ENCODE data around the gene STXBP1.

Gene STXBP1

DNA sequence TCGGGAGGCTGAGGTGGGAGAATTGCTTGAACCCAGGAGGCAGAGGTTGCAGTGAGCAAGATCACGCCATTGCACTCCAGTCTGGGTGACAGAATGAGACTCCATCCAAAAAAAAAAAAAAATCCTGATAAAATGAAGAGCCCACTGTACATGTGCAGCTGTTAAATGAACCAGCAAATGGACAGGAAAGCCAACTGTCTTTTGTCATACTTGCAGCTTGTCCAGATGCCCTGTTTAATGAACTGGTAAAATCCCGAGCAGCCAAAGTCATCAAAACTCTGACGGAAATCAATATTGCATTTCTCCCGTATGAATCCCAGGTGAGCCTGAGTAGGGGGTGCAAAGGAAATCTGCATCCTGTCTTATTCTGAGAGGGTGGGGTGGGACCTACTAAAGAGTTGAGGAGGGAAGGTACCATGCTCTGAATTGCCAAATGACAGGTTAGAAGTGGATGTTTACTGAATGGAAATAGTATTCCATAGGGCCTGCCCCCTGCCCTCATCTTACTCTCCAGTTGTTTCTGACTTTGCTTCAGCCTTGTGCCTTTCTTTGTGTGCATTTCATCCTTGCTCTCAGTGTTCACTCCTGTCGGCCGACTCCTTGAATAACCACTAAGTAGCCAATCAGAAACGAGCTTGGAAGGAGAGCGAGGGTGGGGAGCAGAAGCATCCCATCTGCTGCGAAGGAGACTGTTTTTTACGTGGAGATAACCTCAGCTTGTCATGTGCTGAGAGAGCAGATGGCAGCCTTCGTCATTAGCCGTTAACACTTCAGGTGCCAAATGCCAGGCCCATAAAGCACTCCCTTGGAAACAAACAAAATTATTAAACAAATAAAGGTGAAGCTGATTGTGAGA lies 49.0 kb downstream of the STXBP1 start:
- no peak for DNase-seq

DNA sequence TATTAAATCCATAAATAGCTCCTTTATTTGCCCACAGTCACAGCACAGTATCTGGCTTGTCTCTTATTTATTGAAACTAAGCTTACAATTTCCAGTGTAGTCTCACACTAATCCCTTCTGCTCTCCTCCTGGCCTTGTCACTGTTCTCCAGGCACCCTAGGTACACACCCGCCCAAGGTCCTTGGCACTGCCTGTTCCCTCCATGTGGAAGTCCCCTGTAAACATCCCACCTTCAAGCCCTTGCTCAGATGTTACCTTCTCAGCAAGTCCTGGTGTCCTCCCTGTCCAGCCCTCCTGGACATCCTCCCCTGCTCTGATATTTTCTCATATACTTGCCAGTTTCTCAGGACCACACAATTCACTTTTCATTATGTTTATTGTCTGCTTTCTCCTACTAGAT lies 50.5 kb downstream of the STXBP1 start:
- no peak for DNase-seq

DNA sequence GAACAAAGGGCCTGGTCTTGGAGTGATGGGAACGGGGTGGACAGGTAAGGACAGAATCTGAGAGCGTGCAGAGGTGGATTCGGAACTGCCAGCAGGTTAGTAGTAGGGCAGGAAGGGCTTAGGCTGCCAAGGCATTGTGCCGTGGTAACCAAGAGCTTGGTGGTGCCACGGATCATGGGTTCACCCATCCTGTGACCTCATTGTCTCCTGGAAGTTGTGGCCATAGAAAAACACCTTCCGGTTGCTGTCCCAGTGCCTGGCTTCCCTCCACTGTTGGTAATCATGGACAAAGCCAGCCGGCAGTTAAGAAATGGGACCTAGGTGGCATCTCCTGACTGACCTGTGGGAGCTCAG lies 52.2 kb downstream of the STXBP1 start:
- DNase-seq, result no peak

DNA sequence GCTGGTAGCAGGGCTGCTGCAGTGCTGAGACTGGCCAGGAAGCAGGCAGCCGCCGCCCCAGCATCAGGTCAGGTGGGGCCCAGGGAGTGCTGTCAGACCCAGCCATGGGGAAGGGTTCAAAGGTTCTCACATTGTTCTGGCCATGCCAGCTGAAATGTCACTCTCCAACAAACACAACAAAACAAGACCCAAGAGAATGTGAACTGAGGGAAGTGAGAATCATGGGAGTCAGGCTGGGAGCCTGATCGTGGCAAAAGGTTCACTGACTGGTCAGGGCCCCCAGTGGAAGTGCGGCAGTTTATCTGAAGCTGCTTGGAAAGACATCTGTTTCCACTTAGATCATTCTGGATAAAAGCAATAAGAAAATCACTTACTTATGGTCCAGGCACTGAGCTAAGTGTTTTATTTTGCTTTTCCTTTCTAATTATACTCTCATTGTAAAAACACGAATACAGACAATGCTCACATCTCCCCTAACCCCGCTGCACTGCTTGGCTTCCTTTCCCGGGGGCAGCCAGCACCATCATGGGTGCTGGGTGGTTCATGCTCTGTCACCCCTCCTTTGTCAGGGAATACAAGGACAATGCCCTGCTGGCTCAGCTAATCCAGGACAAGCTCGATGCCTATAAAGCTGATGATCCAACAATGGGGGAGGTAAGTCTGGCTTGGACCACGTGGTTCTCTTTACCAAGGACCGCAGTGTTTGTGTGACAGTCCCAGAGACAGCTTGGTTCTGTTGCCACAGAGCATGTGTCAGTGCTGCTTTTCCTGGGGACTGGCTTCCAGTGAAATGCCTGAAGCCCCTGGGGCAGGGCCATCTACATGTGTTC lies 52.8 kb downstream of the STXBP1 start:
- DNase-seq, result no peak

DNA sequence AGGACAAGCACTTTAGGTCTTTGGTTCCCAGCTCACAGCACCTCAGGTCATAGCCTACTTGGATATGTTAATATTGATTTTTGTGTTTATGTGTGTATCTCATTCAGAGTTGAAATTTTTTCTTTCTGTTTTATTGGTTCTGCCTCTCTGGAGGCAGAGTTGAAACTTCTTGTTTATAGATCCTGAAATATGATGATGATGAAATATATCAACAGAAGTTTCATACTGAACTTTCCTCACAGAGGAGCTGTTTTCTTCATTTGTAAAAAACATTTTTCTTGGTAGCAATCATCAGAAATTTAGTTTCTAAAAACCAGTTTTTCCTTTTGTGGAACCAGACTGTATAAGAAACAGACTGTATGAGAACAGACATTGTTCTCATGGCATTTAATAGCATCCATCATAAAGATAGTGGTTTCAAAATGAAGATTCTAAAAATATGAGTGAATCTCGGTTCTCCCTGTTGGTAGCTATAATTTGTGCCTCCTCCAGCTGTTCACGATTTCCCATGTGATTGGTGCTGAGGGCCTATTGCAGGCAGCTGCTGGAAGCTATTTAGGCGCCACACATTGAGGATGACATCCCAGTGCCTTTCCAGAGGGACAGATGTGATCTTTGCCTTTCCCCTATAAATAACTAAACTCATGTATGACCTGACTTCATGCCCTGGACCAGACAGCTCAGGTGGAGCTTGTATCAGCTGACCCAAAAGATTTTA lies 55.2 kb downstream of the STXBP1 start:
- DNase-seq, result no peak

DNA sequence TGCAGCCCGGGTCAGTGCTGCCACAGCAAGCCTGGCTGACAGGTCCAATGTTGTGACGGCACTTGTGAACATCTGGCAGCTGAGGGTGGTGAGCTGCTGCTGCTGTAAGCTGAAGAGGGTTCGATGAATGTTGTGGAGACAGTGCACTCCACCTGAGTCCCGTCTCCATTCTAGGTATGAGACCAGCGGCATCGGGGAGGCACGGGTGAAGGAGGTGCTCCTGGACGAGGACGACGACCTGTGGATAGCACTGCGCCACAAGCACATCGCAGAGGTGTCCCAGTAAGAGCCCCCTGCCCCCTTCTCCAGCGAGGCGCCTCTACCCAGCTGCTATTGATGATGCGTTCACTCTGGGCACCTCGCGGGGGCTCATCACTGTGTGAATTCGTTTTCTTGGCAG lies 55.8 kb downstream of the STXBP1 start:
- no peak for DNase-seq

DNA sequence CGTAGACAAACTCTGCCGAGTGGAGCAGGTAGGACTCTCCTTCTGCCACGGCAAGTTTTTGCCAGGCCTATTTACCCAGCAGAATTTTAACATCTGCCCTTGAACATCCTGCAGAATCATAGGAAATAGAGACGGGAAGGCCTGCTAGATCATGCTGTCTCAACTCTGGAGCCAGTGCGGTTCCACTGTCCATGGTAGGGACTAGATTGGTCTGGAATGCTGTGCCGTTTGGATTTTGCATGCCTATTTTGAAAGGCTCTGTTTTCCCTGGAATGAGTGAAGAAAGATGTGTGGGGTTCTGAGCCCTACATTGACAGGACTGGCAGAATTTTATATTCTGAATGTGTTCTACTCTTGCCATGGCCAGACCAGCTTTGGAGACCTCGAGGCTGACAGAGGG lies 61.2 kb downstream of the STXBP1 start:
- no peak for DNase-seq

DNA sequence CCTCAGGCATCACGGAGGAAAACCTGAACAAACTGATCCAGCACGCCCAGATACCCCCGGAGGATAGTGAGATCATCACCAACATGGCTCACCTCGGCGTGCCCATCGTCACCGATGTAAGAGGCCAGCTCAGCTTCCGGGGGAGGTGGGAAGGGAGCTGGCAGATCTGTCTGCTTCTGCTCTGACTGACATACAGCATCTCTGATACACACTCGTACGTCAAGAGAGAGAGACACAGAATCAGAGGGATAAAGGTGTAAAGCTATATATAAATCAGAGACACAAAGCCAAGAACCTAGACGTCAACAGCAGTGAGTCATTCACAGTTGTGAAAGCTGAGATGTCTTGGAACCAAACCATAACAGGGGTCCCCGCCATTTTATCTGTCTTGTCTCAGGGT lies 64.6 kb downstream of the STXBP1 start:
- no peak for DNase-seq

DNA sequence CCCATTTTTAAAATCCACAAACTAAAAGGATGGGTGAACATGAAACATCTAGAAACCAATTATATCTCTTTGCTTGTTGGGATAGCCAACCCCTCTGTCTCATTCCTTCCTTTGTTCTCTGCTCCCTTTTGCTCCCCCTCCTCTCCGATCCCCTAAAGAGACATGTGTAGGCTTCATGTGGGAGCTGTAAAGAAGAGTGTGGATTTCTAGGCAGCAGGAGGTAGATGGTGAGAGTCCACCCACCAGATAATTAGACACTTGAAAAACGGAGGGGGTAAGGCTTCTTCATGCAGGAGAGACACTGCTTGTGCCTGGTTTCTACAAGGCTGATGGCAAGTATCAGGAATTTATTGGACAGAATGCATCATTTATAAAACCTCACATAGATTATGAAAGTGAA lies 67.4 kb downstream of the STXBP1 start:
- DNase-seq, result no peak

DNA sequence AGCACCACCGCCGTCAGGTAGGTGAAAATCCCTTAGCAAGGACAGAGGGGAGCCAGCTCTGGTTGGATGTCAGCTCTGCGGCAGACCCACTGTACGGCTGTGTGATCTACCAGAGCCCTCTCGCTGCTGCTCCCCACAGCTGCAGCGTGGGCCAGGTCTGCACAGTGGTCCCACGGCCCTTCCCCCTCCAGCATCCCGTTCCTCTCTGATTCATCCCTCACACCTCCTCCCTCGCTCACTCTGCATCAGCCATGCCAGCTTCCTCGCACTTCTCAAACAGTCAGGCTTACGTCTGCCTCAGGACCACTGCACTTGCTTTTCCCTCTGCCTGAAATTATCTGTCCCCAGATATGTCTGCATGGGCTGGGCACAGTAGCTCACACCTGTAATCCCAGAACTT lies 68.1 kb downstream of the STXBP1 start:
- DNase-seq, result no peak

DNA sequence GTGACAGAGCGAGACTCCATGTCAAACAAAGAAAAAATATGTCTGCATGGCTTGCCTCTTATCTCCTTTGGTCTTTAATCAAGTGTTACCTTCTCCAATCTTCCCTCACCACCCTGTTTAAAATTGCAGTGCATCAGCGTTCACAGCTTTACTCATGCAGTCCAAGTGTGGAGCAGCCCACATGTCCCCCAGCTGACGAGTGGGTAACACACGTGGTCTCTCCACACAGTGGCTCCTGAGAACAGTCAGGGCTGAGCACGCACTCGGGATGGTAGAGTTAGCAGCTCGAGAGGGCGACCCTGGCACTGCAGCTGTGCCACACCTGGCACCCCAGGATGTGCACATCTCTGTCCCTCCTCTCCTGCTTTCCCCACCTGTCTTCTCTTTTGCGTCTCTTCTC lies 68.8 kb downstream of the STXBP1 start:
- DNase-seq, result no peak

DNA sequence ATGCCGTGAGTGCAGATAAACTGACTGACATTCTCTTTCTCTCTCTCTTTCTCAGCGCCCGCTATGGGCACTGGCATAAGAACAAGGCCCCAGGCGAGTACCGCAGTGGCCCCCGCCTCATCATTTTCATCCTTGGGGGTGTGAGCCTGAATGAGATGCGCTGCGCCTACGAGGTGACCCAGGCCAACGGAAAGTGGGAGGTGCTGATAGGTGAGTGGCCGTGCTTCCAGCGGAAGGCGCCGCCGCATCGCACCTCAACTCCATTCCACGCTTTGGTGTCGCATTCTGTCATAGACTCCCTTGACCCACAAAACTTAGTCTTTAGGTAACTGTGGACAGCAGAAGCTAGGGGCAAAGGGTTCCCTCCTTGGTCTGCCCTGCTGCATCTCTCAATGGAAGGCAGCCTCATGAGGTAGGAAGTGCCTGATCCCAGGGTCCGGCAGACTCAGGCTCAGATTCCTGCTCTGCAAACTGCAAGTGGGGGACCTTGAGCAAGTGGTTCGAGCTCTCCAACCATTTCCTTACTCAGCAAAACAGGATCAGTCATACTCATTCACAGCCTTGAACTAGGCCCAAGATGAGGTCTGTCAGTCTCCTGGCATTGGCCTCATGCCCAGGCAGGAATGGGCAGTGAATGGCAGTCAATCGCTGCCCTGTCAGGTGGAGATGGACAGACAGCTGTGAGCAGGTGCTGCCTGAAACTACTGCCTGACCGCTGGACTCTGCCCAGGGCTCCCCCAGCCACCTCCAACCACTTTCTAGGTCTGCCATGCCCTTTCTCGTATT lies 70.5 kb downstream of the STXBP1 start:
- no peak for DNase-seq

DNA sequence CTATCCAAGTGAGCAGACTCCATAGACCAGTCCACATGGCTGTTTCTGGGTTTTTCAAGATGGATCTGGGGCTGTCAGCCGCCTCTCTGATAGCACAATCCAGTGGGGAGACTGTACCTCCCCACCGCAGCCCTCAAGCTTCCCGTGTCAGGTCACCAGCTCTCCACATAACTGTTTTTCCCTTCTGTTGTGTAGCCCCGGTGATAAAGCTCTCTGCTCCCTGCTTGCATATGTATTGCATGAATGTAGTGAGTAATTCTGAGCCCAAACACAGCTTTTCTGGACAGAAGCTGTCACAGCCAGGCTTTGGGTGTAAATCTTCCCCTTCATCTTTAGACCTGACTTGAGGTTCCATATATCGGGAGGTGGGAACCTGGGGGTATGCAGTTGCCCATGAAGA lies 71.6 kb downstream of the STXBP1 start:
- no peak for DNase-seq

DNA sequence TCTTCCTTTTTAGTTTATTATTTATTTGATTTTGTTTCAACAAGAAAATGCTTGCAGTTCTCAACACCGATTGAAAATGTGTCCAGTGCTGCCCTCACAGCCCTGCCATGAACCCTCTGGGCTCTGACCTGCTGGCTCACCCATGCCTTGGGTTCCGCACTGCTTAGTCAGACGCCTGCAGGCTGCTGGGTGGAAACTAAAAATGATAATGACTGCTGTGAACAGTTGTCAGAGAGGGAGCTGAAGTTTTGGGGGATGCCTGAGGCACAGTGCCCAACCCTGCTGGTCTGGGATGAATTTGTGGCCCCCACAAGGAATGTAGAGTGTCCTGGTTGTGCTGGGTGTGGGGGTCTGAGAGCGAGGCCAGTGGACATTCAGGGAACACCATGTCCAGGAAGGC lies 72.5 kb downstream of the STXBP1 start:
- DNase-seq, result no peak

DNA sequence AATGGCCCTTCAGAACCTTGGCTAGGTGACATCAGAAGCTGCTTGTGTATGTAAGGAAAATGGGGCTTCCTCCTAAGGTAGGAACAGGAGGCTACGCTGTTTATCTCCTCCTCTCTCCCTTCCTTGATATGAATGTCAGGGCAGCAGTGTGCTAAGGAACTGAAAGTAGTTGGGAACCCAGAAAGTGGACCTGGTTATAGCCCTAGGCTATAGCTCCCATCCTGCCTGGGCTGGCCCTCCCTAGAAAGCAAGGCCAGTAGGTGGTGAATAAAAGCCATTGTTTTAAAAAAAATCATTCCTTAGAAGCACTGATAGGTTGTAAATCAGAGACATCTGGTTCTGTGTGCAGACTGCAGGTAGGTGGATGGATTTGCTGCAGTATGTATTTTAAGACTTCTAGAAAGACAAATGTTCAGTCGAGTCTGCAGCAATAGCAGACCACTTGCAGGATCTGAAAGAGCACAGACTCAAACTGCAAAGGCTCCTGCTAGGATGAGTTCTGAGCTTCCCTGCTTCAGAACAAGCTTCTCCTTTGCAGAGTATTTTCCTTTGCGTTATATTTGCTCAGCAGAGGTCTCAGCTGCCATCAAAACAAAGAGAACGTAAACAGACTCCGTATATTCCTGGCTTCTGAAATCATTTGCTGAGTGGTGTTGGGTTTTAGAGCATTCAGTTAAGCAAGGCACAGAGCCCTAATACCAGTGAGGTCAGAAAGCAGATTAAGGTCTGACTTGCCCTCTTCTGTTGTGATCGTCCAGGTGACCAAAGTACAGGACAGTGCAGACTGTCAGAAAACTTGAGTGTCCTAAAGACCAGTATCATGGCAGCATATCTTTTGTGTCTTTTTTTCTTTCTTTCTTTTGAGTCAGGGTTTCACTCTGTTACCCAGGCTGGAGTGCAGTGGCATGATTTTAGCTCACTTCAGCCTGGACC lies 74.7 kb downstream of the STXBP1 start:
- DNase-seq, result no peak

DNA sequence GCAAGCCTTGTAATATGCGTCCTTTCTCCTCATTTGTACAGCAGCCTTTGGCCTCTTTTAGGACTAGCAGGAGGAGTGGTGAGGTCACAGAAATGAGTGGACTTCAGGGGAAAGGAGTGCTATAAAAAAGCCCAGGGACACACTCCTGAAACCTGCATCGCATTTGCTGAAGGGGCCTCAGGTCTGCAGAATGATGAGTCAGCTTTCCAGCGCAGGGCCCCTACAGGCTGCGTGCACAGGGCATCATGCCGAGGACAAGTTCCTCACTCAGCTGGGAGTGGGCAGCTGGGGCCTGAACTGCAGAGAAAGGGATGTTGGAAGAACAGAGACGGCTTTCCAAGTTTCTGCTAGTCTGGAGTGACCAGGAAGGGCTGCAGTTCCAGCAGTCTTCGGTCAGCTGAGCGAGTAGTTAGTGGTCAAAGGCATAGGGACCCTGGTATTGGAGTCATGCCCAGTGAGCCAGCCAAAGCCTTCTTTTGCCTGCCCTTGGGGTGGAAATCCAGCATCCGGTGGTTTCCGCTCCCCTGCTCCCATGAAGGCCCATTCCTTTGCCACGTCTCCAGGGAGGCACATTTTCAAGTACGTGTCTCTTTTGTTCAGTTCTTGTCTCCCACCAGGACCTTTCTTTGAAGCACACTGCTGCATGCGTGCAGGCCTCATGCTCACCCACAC lies 77.4 kb downstream of the STXBP1 start:
- no peak for DNase-seq

DNA sequence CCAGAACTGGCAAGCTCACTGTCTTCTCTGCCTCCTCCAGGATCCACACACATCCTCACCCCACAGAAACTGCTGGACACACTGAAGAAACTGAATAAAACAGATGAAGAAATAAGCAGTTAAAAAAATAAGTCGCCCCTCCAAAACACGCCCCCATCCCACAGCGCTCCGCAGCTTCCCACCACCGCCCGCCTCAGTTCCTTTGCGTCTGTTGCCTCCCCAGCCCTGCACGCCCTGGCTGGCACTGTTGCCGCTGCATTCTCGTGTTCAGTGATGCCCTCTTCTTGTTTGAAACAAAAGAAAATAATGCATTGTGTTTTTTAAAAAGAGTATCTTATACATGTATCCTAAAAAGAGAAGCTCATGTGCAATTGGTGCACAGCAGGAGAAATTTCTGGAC lies 78.7 kb downstream of the STXBP1 start:
- no peak for DNase-seq

DNA sequence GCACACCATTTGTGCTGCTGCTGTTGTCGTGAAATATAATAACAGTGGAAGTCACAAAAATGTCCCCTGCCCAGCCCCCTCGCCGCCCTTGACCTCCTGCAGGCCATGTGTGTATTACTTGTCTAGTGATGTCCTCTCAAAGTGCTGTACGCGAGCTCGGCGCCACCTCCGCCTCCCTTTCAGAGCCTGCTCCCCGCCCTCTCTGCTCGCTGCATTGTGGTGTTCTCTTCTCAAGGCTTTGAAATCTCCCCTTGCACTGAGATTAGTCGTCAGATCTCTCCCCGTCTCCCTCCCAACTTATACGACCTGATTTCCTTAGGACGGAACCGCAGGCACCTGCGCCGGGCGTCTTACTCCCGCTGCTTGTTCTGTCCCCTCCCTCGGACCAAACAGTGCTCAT lies 80.0 kb downstream of the STXBP1 start:
- DNase-seq, result no peak

DNA sequence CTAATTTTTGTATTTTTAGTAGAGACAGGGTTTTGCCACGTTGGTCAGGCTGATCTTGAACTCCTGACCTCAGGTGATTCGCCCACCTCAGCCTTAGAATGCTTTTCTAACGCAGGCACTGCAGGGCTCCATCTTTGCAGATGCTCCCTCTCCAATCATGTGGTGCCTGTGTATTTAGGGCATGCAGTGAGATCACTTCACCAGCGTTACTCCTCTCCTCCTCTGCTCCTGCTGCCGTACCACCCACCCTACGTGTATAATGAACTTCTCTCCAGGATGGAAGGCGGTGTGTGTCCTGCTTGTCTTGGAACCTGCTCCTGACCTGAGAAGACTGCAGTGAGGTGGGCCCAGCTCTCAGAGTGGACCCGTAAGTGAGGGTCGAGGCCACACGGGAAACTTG lies 81.1 kb downstream of the STXBP1 start:
- DNase-seq, result no peak

DNA sequence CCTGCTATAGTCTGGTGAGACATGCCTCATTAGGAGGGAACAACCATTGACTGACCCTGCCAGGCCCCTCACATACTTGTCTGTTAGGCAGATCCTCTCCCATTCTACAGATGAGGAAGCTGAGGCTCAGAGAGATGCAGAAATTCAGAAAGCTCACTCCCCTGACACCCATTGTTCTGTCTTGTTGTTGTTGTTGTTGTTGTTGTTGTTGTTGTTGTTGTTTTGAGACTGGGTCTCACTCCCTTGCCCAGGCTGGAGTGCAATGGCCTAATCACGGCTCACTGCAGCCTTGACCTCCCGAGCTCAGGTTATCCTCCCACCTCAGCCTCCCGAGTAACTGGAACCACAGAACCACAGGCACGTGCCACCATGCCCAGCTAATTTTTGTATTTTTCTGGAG lies 81.6 kb downstream of the STXBP1 start:
- DNase-seq, result no peak
